H1 (cell line): ENCODE results near the gene PACSIN1. TPM values are rescaled to one million over a fixed set of nuclear protein-coding genes. Genes with fewer than 3 reads are reported as not detected.

Experiments
- BRCA1 ChIP-seq: IDR thresholded peaks from 2 replicates; pipeline ENCODE4 v1.6.1; 2012; ENCODE audit warnings: low read depth, low read length, improper control_type of control experiment
- JUND ChIP-seq: IDR thresholded peaks from 2 replicates; pipeline ENCODE4 v1.6.1; 2011; ENCODE audit warnings: mild to moderate bottlenecking, improper control_type of control experiment, low read length
- KDM1A ChIP-seq: fragments of 200-600, 300-600 bp; sonication (generic); IDR thresholded peaks from 2 replicates; pipeline ENCODE4 v1.7.1; 2016; ENCODE audit warnings: mild to moderate bottlenecking, low read length, borderline replicate concordance
- RFX5 ChIP-seq: IDR thresholded peaks from 2 replicates; pipeline ENCODE4 v1.6.1; 2011; ENCODE audit warnings: low read depth, low read length, improper control_type of control experiment, borderline replicate concordance
- YY1 ChIP-seq: IDR thresholded peaks from 2 replicates; pipeline ENCODE4 v1.6.1; 2011; ENCODE audit warnings: low read depth, mild to moderate bottlenecking, low read length
- polyA plus RNA-seq, 7 experiments: library from polyadenylated mRNA; depleted of rRNA in 3 of 7; stranded (reverse) in 5 of 7; unstranded in 2 of 7; fragments of >200 nt in 5 of 7; fragments of 200-250 nt in 2 of 7; gene quantifications; 1 replicate in 5 of 7; 2 replicates in 1 of 7; 4 replicates in 1 of 7; pipeline versions ENCODE4 v1.2.1 to v1.2.3, GENCODE V29; 2011 to 2013; ENCODE audit warnings: missing spikeins in 2 of 7, mixed read lengths in 2 of 7
- total RNA-seq: library from RNA; stranded (reverse); fragmentation: NEBNext Ultra II Directional; extraction: Animal tissue kit (Norgen Biotek cat#: 25700); gene quantifications from 2 replicates; pipeline ENCODE4 v1.2.1, GENCODE V29; 2021

The PACSIN1 gene
- total and polyA plus RNA-seq, 2 of the 8 experiments (the other 6 are each of a cell fraction or from before 2014, with no cell fraction given), result 5.9 to 11.1 TPM

- TF ChIP-seq RFX5, result no peak
- no peak for TF ChIP-seq JUND
- no peak for TF ChIP-seq KDM1A
- TF ChIP-seq YY1, result no peak
- no peak for TF ChIP-seq BRCA1
Measured at GRCh38 chr6:34574647-34575293, 108.9 kb downstream of the PACSIN1 start (continued).
